Measurements from ENCODE around the gene IL13.
"Not testable (repeated sequence)": the region's sequence is repeated elsewhere in the genome, so short reads cannot be mapped to it uniquely, and the experiment has no call there.

IL13 gene

DNA sequence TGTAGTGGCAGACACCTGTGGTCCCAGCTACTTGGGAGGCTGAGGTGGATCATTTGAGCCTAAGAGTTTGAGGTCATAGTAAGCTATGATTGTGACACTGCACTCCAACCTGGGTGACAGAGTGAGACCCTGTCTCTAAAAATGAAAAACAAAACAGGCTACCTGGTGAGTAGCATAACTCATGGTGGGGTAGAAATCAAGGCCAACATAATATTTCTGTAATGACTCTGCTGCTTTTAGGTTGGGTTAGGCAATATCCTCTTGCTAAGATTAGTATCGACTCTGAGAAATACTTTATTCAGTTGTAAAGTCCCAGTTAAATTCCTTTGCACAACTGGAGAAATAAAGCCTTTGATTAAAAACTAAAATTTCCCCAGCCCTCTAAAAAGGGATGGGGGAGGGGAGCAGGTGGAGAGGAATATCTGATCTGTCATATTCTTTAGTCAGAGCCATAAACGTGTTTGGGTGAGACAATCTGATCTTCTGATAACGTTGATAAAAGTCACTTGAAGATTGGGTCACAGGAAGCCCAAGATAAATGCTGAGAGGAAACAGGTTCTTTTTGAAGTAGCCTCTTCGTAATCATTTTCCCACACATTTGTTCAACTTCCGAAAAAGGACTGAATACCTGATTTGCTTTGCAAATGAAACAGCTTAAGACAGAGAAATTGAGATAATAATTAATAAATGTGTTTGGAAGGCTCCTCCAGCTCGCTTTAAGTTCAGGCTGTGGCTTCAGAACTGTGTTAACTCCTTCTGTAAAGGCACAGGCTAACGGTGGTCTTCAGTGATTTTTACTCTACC, 30.8 kb downstream of the IL13 start:
- no peak for DNase-seq (ENCODE audit: low read depth)

GRCh38 chr5:132689513-132689912, 31.5 kb downstream of the IL13 start:
- no peak for DNase-seq (ENCODE audit: low read depth)

DNA sequence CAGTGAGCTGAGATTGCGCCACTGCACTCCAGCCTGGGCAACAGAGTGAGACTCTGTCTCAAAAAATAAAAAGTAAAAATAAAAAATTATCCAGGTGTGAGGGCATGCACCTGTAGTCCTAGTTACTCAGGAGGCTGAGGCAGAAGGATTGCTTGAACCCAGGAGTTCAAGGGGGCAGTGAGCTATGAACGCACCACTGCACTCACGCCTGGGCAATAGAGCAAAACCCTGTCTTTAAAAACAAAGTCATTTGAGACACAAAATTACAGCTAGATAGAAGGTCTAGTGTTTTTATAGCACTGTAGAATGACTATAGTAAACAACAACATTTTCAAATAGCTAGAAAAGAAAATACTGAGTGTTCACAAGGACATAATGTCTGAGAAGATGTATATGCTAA, 32.2 kb downstream of the IL13 start:
- DNase-seq (ENCODE audit: low read depth) = no peak

DNA sequence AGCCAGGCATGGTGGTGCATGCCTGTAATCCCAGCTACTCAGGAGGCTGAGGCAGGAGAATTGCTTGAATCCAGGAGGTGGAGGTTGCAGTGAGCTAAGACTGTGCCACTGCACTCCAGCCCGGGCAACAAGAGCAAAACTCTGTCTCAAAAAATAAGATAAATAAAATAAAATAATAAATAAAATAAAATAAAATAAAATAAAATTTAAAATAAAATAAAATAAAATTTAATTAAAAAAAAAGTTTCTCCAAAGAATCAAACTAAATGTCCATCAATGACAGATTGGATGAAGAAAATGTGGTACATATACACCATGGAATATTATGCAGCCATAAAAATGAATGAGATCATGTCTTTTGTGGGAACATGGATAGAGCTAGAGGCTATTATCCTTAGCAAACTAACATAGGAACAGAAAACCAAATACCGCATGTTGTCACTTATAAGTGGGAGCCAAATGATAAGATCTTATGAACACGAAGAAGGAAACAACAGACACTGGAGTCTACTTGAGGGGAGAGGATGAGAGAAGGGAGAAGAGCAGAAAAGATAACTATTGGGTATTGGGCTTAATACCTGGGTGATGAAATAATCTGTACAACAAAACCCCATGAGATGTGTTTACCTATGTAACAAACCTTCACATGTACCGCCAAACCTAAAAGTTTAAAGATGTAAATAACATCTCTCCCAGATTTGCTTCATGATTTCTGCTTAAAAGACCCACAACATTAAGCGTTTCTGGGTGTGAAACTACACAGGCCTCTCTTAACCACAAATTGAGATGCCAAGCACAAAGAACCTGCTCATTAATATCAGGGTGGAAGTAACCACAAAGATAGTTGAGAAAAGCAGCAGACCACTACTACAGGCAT, 34.0 kb downstream of the IL13 start:
- DNase-seq (ENCODE audit: low read depth) = not testable (repeated sequence)

DNA sequence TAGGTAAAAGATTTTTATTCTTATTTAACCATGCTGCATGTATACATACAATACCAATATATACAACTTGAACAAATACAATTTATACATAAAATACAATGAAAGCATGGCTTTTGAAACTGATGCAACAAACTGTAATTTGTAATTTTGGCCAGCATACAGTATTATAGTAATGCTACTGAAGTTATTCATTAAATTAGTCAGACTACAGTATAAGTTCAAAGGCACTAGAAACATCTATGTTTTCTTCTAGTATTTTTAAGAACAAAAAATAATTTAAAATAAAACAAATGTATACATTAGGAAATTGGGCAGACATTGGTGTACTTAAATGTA, 34.6 kb downstream of the IL13 start:
- DNase-seq (ENCODE audit: low read depth) = no peak

GRCh38 chr5:132695956-132696355, 38.0 kb downstream of the IL13 start:
- DNase-seq (ENCODE audit: low read depth) = no peak

DNA sequence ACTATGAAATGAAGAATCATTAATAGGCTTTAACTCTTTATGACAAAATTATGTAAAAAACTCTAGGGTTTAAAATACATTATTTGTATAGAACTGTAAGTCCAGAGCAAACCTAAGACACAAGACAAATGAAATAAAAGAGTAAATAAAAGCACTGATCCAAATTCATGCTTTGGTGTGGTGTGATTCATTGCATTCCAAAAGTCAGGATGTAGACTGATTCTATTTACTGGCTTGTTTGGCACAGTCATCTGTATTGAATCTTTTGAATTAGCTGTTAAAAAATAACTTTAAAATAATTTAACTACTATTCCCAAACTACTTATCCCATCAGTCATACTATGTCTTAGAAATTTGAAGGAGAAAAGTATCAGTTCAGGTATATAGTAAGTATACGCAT, 46.9 kb downstream of the IL13 start:
- DNase-seq (ENCODE audit: low read depth) = peak; percentile 74

GRCh38 chr5:132708645-132709044, 50.7 kb downstream of the IL13 start:
- DNase-seq (ENCODE audit: low read depth) = no peak
